Tibial nerve (tissue), 4 donors: ENCODE data around the gene TMEM232.

Experiments
- EP300 ChIP-seq, 2 donors: sonication (generic); formaldehyde crosslinking; IDR thresholded peaks; one replicate each; pipeline ENCODE4 v1.6.1; 2017; ENCODE audit warnings: antibody characterized with exemption in 2 of 2, mild to moderate bottlenecking in 1 of 2
- POLR2A ChIP-seq, 2 donors: fragments of 450-650 bp; IDR thresholded peaks; one replicate each; pipeline ENCODE4 v1.6.1; 2017; ENCODE audit warnings: antibody characterized with exemption in 2 of 2, mild to moderate bottlenecking in 2 of 2, moderate library complexity in 2 of 2
- TF ChIP-seq, protein P1 (sequence below), 5 experiments: fragments of 200-600 bp in 3 of 5; fragments of 450-650 bp in 2 of 5; sonication (generic) in 3 of 5; IDR thresholded peaks; one replicate each; pipeline ENCODE4 v1.5.1; 2016 to 2019; ENCODE audit warnings: antibody characterized with exemption in 5 of 5, mild to moderate bottlenecking in 3 of 5, moderate library complexity in 2 of 5

DNA sequence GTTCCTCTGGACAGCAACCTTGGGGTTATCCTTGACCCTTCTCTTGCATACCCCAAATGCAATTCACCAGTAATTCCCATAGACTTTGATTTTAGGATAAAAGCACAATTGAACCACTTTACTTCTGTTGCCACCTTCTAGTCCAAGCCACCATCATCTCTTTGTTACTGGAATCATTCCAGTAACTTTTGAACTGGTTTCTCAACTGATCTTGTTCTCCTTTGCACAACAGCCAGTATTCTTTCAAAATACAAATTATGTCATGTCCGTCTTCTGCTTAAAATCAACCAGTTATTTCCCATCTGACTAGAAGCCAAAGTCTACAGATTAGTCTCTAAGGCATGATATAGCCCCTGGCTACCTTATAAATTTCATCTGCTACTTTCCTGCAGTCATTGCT is 33.7 kb upstream of the TMEM232 start:
- TF ChIP-seq, protein P1, sequence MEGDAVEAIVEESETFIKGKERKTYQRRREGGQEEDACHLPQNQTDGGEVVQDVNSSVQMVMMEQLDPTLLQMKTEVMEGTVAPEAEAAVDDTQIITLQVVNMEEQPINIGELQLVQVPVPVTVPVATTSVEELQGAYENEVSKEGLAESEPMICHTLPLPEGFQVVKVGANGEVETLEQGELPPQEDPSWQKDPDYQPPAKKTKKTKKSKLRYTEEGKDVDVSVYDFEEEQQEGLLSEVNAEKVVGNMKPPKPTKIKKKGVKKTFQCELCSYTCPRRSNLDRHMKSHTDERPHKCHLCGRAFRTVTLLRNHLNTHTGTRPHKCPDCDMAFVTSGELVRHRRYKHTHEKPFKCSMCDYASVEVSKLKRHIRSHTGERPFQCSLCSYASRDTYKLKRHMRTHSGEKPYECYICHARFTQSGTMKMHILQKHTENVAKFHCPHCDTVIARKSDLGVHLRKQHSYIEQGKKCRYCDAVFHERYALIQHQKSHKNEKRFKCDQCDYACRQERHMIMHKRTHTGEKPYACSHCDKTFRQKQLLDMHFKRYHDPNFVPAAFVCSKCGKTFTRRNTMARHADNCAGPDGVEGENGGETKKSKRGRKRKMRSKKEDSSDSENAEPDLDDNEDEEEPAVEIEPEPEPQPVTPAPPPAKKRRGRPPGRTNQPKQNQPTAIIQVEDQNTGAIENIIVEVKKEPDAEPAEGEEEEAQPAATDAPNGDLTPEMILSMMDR (IDR thresholded peaks at IDR 0.05) = no peak
- TF ChIP-seq POLR2A (IDR thresholded peaks at IDR 0.05) = no peak
- no peak for TF ChIP-seq EP300 (IDR thresholded peaks at IDR 0.05)
